ENCODE measurements around the gene ST8SIA1.

The ST8SIA1 gene

DNA sequence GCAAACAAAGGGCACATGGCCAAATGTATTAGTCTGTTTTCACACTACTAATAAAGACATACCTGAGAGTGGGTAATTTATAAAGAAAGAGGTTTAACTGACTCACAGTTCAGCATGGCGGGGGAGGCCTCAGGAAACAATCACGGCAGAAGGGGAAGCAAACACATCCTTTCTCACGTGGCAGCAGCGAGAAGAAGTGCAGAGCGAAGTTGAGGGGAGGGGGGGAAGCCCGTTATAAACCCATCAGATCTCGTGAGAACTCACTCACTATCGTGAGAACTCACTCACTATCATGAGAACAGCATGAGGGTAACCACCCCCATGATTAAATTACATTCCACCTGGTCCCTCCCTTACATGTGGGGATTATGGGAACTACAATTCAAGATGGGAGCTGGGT, 66.1 kb downstream of the ST8SIA1 start:
- DNase-seq (ENCODE audit: extremely low read depth, low read depth): no peak
- TF ChIP-seq, protein P1, sequence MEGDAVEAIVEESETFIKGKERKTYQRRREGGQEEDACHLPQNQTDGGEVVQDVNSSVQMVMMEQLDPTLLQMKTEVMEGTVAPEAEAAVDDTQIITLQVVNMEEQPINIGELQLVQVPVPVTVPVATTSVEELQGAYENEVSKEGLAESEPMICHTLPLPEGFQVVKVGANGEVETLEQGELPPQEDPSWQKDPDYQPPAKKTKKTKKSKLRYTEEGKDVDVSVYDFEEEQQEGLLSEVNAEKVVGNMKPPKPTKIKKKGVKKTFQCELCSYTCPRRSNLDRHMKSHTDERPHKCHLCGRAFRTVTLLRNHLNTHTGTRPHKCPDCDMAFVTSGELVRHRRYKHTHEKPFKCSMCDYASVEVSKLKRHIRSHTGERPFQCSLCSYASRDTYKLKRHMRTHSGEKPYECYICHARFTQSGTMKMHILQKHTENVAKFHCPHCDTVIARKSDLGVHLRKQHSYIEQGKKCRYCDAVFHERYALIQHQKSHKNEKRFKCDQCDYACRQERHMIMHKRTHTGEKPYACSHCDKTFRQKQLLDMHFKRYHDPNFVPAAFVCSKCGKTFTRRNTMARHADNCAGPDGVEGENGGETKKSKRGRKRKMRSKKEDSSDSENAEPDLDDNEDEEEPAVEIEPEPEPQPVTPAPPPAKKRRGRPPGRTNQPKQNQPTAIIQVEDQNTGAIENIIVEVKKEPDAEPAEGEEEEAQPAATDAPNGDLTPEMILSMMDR (IDR thresholded peaks at IDR 0.05; ENCODE audit: low read depth, low read length, missing control alignments): no peak
- H3K4me3 ChIP-seq (replicated peaks; ENCODE audit: low read depth, low read length): no peak overlapping the region

DNA sequence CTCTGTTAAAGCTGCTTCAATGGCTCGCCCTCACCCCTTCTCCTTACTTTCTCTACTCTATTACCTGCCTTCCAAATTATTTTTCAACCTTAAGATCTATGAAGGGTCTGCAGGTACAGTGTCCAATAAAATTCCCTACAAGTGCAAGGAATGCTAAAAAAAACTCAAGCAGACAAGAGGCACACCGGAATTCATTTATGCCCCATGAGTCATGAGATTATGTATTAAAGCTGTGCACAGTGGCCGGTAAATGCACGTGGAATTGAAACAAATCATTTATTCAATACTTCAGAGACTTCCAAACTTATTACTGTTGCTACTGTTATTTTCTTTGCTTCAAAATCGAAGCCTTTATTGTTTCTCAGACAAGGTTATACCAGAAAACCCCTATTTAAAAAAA, 68.4 kb downstream of the ST8SIA1 start:
- no peak for DNase-seq (ENCODE audit: extremely low read depth, low read depth)
- no peak overlapping the region for H3K4me3 ChIP-seq (replicated peaks; ENCODE audit: low read depth, low read length)
- TF ChIP-seq, protein P1 (IDR thresholded peaks at IDR 0.05; ENCODE audit: low read depth, low read length, missing control alignments): no peak

DNA sequence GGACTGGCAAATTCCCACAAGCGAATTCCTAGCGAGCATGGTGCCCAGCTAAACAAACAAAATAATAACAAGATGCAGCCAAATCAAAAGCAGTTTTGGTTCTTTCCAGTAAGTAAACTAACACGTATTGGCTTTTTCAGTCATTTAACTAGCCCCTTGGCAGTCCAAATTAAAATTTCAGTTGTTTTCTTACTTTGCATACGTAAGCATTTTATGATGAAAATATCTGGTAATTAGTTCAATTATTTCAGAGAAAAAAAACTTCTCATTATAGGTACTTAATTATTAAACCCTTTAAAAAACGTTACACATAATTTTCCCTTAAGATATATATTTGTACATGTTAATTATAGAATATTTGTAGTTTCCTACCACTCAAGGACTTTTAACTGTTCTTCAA, 70.1 kb downstream of the ST8SIA1 start:
- no peak for DNase-seq (ENCODE audit: extremely low read depth, low read depth)
- TF ChIP-seq, protein P1 (IDR thresholded peaks at IDR 0.05; ENCODE audit: low read depth, low read length, missing control alignments): no peak
- H3K4me3 ChIP-seq (replicated peaks; ENCODE audit: low read depth, low read length): no peak overlapping the region

DNA sequence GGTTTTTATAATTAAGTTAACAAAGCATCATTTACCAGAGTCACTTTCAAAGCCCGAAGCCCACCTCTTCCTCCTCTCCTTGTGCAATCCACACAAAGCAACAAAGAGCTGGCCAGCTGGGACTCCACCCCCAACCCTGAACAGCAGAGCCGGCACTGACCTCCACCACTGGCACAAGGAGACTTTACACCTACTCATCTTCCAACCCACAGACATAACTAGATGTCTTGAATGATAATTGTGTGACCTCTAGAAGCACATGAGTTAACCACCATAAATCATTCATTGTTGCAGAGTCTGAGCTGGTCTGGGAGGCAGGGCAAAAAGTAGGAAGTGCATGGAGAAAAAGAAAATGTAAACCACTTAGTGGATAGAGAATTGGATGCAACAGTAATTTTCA, 72.2 kb downstream of the ST8SIA1 start:
- TF ChIP-seq, protein P1 (IDR thresholded peaks at IDR 0.05; ENCODE audit: low read depth, low read length, missing control alignments): no peak
- H3K4me3 ChIP-seq (replicated peaks; ENCODE audit: low read depth, low read length): no peak overlapping the region
- no peak for DNase-seq (ENCODE audit: extremely low read depth, low read depth)

DNA sequence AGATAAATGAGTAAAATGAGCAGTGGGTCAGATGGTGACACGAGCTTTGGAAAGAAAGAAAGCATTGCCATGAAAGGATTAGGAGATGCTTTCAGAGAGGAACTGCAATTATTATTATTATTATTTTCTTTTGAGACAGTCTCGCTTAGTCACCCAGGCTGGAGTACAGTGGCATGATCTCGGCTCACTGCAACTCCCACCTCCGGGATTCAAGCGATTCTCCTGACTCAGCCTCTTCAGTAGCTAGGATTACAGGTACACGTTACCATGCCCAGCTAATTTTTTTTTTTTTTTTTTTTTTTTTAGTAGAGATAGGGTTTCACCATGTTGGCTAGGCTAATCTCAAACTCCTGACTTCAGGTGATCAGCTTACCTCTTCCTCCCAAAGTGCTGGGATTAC, 77.4 kb downstream of the ST8SIA1 start:
- no peak for DNase-seq (ENCODE audit: extremely low read depth, low read depth)
- H3K4me3 ChIP-seq (replicated peaks; ENCODE audit: low read depth, low read length): no peak overlapping the region
- TF ChIP-seq, protein P1 (IDR thresholded peaks at IDR 0.05; ENCODE audit: low read depth, low read length, missing control alignments): no peak

DNA sequence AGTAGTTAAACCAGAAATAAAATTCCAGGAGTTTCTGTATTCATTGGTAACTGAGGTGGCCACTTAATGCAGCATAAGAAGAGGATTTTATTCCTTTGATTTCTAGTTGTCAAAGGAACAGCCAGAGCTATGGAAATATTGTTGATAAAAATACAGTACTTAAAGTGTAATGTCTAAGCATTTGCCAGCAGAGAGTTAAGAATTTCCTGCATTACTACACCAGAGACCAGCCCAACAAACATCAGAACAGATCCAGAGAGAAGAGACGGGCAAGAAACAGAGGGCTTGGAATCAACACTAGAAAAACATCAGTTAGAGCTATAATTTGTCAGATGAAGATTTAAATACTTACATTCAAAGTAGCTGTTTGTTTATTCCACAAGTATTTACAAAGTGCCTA, 77.9 kb downstream of the ST8SIA1 start:
- DNase-seq (ENCODE audit: extremely low read depth, low read depth): no peak
- no peak overlapping the region for H3K4me3 ChIP-seq (replicated peaks; ENCODE audit: low read depth, low read length)
- TF ChIP-seq, protein P1 (IDR thresholded peaks at IDR 0.05; ENCODE audit: low read depth, low read length, missing control alignments): no peak

DNA sequence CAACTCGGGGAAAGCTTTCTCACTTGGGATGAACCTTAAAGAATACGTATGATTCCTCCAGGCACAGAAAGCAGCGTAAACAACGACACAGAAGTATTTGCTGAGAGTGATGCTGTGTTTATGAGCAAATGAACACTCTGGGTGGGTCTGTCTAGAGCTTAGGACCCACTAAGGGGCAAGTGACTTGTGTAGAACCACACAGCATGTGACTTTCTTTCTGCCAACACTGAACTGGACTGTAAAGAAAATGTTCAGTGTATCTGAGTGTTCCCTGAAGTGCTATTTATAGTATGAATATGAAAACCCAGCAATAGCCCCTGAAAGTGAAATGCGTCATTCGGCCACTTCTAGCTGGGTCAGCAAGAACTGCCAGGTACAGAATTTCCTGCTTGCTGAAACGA, 78.5 kb downstream of the ST8SIA1 start:
- TF ChIP-seq, protein P1 (IDR thresholded peaks at IDR 0.05; ENCODE audit: low read depth, low read length, missing control alignments): no peak
- no peak for DNase-seq (ENCODE audit: extremely low read depth, low read depth)
- H3K4me3 ChIP-seq (replicated peaks; ENCODE audit: low read depth, low read length): no peak overlapping the region
